HepG2 (cell line): Measurements from ENCODE around the gene CEBPG. TPM values are rescaled to one million over a fixed set of nuclear protein-coding genes. Genes with fewer than 3 reads are reported as not detected.

Source experiments
- ATAC-seq: fragments of 200-7000 bp; cut with Tn5 transposase; 3 replicates; pipeline ENCODE4 v1.9.1; 2020; ENCODE audit warnings: mild to moderate bottlenecking, moderate library complexity
- BruUV-seq: library from RNA; stranded (reverse); fragments of 400-500 nt; replicated peaks from 2 replicates; lab custom pipeline; 2021; lab: Mats Ljungman, UMichigan
- CTCF ChIA-PET: fragments of 300-600 bp; formaldehyde crosslinking; extraction: SDS; loops from one replicate; lab custom pipeline; 2021; ENCODE audit warnings: low total read pairs, inconsistent platforms, low intra/inter-chr PET ratio; lab: Yijun Ruan, JAX
- POLR2A ChIA-PET: fragments of 350-600 bp; sonication (Branson Sonifier 250); formaldehyde crosslinking; loops from one replicate; lab custom pipeline; 2020; ENCODE audit warnings: antibody characterized with exemption, inconsistent platforms; lab: Yijun Ruan, JAX
- DNase-seq: peaks from one replicate; pipeline ENCODE4 v3.0.0-alpha.2; 2015; ENCODE audit warnings: low spot score
- FAIRE-seq: peaks from 3 replicates; lab custom pipeline; 2011; peaks lifted over from hg19 to GRCh38; lab: Jason Lieb, UNC
- H2AFZ ChIP-seq: one replicate; pipeline ENCODE4 v1.6.1; 2011; ENCODE audit warnings: low read length, inconsistent platforms
- H3K27ac ChIP-seq: fragments of 300-600 bp; 3 replicates; pipeline ENCODE4 v1.8.0; 2011; ENCODE audit warnings: mixed run types, mild to moderate bottlenecking, mixed read lengths, low read length, inconsistent platforms; ENCODE audit not compliant: insufficient read depth; ENCODE audit errors: extremely low read length
- H3K27me3 ChIP-seq, 2 experiments: fragments of 200-600 bp in 1 of 2; 2 replicates in 1 of 2; 3 replicates in 1 of 2; pipeline versions ENCODE4 v1.6.0 to v1.8.0; 2011; ENCODE audit warnings: low read length in 2 of 2, mild to moderate bottlenecking in 2 of 2, moderate library complexity in 2 of 2, inconsistent platforms in 1 of 2; ENCODE audit not compliant: insufficient read depth in 2 of 2, control insufficient read depth in 1 of 2
- H3K36me3 ChIP-seq, 2 experiments: fragments of 200-600 bp in 1 of 2; replicated peaks in 1 of 2; 2 replicates in 1 of 2; 3 replicates in 1 of 2; pipeline versions ENCODE4 v1.5.1 to v1.8.0; 2011; ENCODE audit warnings: low read length in 2 of 2, inconsistent platforms in 1 of 2; ENCODE audit not compliant: insufficient read depth in 2 of 2, control insufficient read depth in 1 of 2
- H3K4me1 ChIP-seq: 2 replicates; pipeline ENCODE4 v1.5.1; 2012; ENCODE audit warnings: low read length, inconsistent platforms; ENCODE audit not compliant: insufficient read depth
- H3K4me2 ChIP-seq: 2 replicates; pipeline ENCODE4 v1.6.0; 2011; ENCODE audit warnings: low read depth, low read length, inconsistent platforms
- H3K4me3 ChIP-seq, 3 experiments: fragments of 200-600 bp in 1 of 3; sonication (generic), shearing (Covaris generic) in 1 of 3; replicated peaks in 1 of 3; 2 replicates each; pipeline ENCODE4 v1.5.1; 2011 to 2016; ENCODE audit warnings: low read length in 3 of 3, inconsistent platforms in 2 of 3, low read depth in 2 of 3, mild to moderate bottlenecking in 2 of 3, control low read depth in 1 of 3, mixed read lengths in 1 of 3; ENCODE audit not compliant: insufficient read depth in 1 of 3
- H3K79me2 ChIP-seq: one replicate; pipeline ENCODE4 v1.6.1; 2011; ENCODE audit warnings: low read length, inconsistent platforms; ENCODE audit not compliant: insufficient read depth
- H3K9ac ChIP-seq: 2 replicates; pipeline ENCODE4 v1.6.0; 2011; ENCODE audit warnings: mild to moderate bottlenecking, low read depth, low read length, inconsistent platforms; ENCODE audit not compliant: insufficient read depth
- H3K9me3 ChIP-seq: 2 replicates; pipeline ENCODE4 v1.5.1; 2012; ENCODE audit warnings: mild to moderate bottlenecking, low read length
- H4K20me1 ChIP-seq: 2 replicates; pipeline ENCODE4 v1.6.0; 2011; ENCODE audit warnings: inconsistent platforms, mild to moderate bottlenecking, low read length, moderate library complexity; ENCODE audit not compliant: insufficient read depth
- BCL6 ChIP-seq: IDR thresholded peaks from 2 replicates; pipeline ENCODE4 v1.6.1; 2016; ENCODE audit warnings: missing genetic modification reagents, missing compliant biosample characterization
- CBX1 ChIP-seq: IDR thresholded peaks from one replicate; pipeline ENCODE4 v1.6.1; 2016; ENCODE audit warnings: antibody characterized with exemption, low read depth
- CREB1 ChIP-seq, 2 experiments: fragments of 450-650 bp in 1 of 2; IDR thresholded peaks; 2 replicates each; pipeline ENCODE4 v1.6.1; 2016 to 2017; ENCODE audit warnings: control low read depth in 1 of 2, mild to moderate bottlenecking in 1 of 2, missing compliant biosample characterization in 1 of 2, missing genetic modification characterization in 1 of 2
- GATAD2A ChIP-seq: IDR thresholded peaks from 2 replicates; pipeline ENCODE4 v1.6.1; 2016
- HES4 ChIP-seq: sonication (generic); formaldehyde crosslinking; IDR thresholded peaks from 2 replicates; pipeline ENCODE4 v1.9.0; 2021; ENCODE audit warnings: mild to moderate bottlenecking, missing genetic modification reagents, borderline replicate concordance
- KLF11 ChIP-seq: IDR thresholded peaks from 2 replicates; pipeline ENCODE4 v1.6.1; 2016; ENCODE audit warnings: missing compliant biosample characterization
- MAZ ChIP-seq, 2 experiments: sonication (generic) in 1 of 2; formaldehyde crosslinking in 1 of 2; IDR thresholded peaks; 2 replicates each; pipeline versions ENCODE4 v1.5.0 to v1.6.1; 2012 to 2020; ENCODE audit warnings: low read depth in 2 of 2, mild to moderate bottlenecking in 2 of 2, borderline replicate concordance in 1 of 2, improper control_type of control experiment in 1 of 2, low read length in 1 of 2, missing genetic modification reagents in 1 of 2, moderate library complexity in 1 of 2
- MED1 ChIP-seq: sonication (generic); formaldehyde crosslinking; IDR thresholded peaks from 2 replicates; pipeline ENCODE4 v1.4.0; 2020; ENCODE audit warnings: missing genetic modification reagents
- NFKBIZ ChIP-seq: IDR thresholded peaks from 2 replicates; pipeline ENCODE4 v1.6.1; 2018; ENCODE audit warnings: missing genetic modification reagents, missing compliant biosample characterization
- NR2F6 ChIP-seq, 2 experiments: IDR thresholded peaks; 2 replicates each; pipeline ENCODE4 v1.6.1; 2016; ENCODE audit warnings: antibody characterized with exemption in 1 of 2, mild to moderate bottlenecking in 1 of 2
- POLR2A ChIP-seq, 2 experiments: IDR thresholded peaks; 2 replicates each; pipeline ENCODE4 v1.6.1; 2011; ENCODE audit warnings: low read depth in 2 of 2, low read length in 2 of 2, mild to moderate bottlenecking in 1 of 2, moderate library complexity in 1 of 2; ENCODE audit not compliant: insufficient read depth in 1 of 2
- POLR2AphosphoS5 ChIP-seq: IDR thresholded peaks from 2 replicates; pipeline ENCODE4 v1.6.1; 2012; ENCODE audit warnings: low read depth, low read length
- RCOR2 ChIP-seq: IDR thresholded peaks from 2 replicates; pipeline ENCODE4 v1.6.1; 2016; ENCODE audit warnings: missing biosample characterization, missing genetic modification reagents
- RFXANK ChIP-seq: IDR thresholded peaks from 2 replicates; pipeline ENCODE4 v1.6.1; 2016
- THAP11 ChIP-seq: IDR thresholded peaks from 2 replicates; pipeline ENCODE4 v1.6.1; 2016; ENCODE audit warnings: missing biosample characterization, missing genetic modification reagents
- ZNF121 ChIP-seq: sonication (generic); formaldehyde crosslinking; IDR thresholded peaks from 2 replicates; pipeline ENCODE4 v1.5.0; 2020; ENCODE audit warnings: mild to moderate bottlenecking, missing genetic modification reagents
- ZNF510 ChIP-seq: sonication (generic); formaldehyde crosslinking; IDR thresholded peaks from 2 replicates; pipeline ENCODE4 v1.4.0; 2020; ENCODE audit warnings: low read depth, mild to moderate bottlenecking, missing genetic modification reagents
- ZNF768 ChIP-seq: sonication (generic); formaldehyde crosslinking; IDR thresholded peaks from 2 replicates; pipeline ENCODE4 v1.4.0; 2020; ENCODE audit warnings: missing genetic modification reagents
- WGBS: methylation state at CpG from one replicate; pipeline ENCODE4 v1.1.6; 2017; ENCODE audit warnings: low lambda C conversion rate; 5-methylcytosine and 5-hydroxymethylcytosine counted together
- in situ Hi-C: cut with HindIII; loops from 2 replicates; pipeline ENCODE4 v1.10.0; 2017; ENCODE audit warnings: low pct_unique_long_range_greater_than_20kb; ENCODE audit not compliant: extremely low pct_ligation_motif_present
- intact Hi-C: fragments of 100-400 bp; cut with micrococcal nuclease; formaldehyde crosslinking; loops from one replicate; pipeline ENCODE4 v1.10.0; 2022; ENCODE audit not compliant: unreplicated experiment
- polyA plus RNA-seq, 8 experiments: library from polyadenylated mRNA; depleted of rRNA in 3 of 8; stranded (reverse) in 7 of 8; unstranded in 1 of 8; fragments of >200 nt; fragmentation: Illumina TruSeq in 4 of 8; extraction: Trizol in 4 of 8; gene quantifications; 2 replicates each; pipeline versions ENCODE4 v1.2.1 to v1.2.3, GENCODE V29; 2011 to 2016; ENCODE audit warnings: low read depth in 4 of 8, missing spikeins in 1 of 8, mixed read lengths in 1 of 8; ENCODE audit not compliant: insufficient read depth in 1 of 8
- total RNA-seq, 5 experiments: library from RNA; depleted of rRNA; stranded (reverse); fragments of >200 nt; fragmentation: Illumina TruSeq; extraction: Trizol; gene quantifications; 2 replicates each; pipeline ENCODE4 v1.2.3, GENCODE V29; 2016; ENCODE audit warnings: low read depth in 1 of 5
- TF ChIP-seq, protein P1 (sequence below): IDR thresholded peaks from 2 replicates; pipeline ENCODE4 v1.6.1; 2016
- TF ChIP-seq, protein P2 (sequence below): sonication (generic); formaldehyde crosslinking; IDR thresholded peaks from 2 replicates; pipeline ENCODE4 v1.8.0; 2022; ENCODE audit warnings: mild to moderate bottlenecking, missing genetic modification reagents; ENCODE audit not compliant: insufficient replicate concordance
- TF ChIP-seq, protein P3 (sequence below): sonication (generic); formaldehyde crosslinking; IDR thresholded peaks from 2 replicates; pipeline ENCODE4 v1.5.0; 2020; ENCODE audit warnings: missing genetic modification reagents, mild to moderate bottlenecking, borderline replicate concordance

The CEBPG gene
- total and polyA plus RNA-seq, 2 of the 13 experiments (the other 11 are each of a cell fraction or from before 2014, with no cell fraction given): 25.7 to 34.3 TPM

GRCh38 chr19:33375156-33375836 is 1.8 kb downstream of the CEBPG start:
- ChIA-PET POLR2A (interaction anchor here (1.2 to 4.5 kb wide), 13 partner anchors 15 to 126 kb away, joined by 3 to 50 read pairs (median 12); partner anchors contain the start of gene CEBPA), CTCF (interaction anchor here (1.0 kb wide), 1 partner anchor 140 kb away, joined by 4 read pairs; no protein-coding TSS in a partner anchor)
- peak overlapping the region; percentile 99 for H3K9ac ChIP-seq
- H3K4me3 ChIP-seq: peak overlapping the region; percentile 58 to 90 (median 89)
- peak; percentile 23 for FAIRE-seq
- no TSS peak for BruUV-seq
- H3K27ac ChIP-seq: peak overlapping the region; percentile 96
- peaks cover 0 to 3% of the 10 kb centered on the region in 2 experiments; a peak in 2 of 5 replicates for H3K27me3 ChIP-seq
- no peak for DNase-seq
- no peak overlapping the region for H2AFZ ChIP-seq
- intact Hi-C loops: loop anchor here (2.0 kb wide), 1 partner anchor 72 kb away; the partner anchor contains the start of gene CEBPA
- H3K79me2 ChIP-seq: peaks cover 67% of the 10 kb centered on the region
- peak overlapping the region; percentile 92 for H3K4me2 ChIP-seq
- no peak for ATAC-seq
- peaks cover 44% of the 10 kb centered on the region for H4K20me1 ChIP-seq
- in situ Hi-C loops: no loop called here
- H3K4me1 ChIP-seq: peaks cover 55% of the 10 kb centered on the region
- no peaks in the 10 kb centered on the region for H3K9me3 ChIP-seq
- WGBS: 8% methylated on average over 9 of the region's 9 CpGs
- peaks cover 0 to 18% of the 10 kb centered on the region in 2 experiments; a peak in 3 of 5 replicates for H3K36me3 ChIP-seq
- TF ChIP-seq, protein P1, sequence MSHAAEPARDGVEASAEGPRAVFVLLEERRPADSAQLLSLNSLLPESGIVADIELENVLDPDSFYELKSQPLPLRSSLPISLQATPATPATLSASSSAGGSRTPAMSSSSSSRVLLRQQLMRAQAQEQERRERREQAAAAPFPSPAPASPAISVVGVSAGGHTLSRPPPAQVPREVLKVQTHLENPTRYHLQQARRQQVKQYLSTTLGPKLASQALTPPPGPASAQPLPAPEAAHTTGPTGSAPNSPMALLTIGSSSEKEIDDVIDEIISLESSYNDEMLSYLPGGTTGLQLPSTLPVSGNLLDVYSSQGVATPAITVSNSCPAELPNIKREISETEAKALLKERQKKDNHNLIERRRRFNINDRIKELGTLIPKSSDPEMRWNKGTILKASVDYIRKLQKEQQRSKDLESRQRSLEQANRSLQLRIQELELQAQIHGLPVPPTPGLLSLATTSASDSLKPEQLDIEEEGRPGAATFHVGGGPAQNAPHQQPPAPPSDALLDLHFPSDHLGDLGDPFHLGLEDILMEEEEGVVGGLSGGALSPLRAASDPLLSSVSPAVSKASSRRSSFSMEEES (CRISPR knock-in tag): peak; percentile 49; the same call in 1 of the 2 replicates
- TF ChIP-seq CREB1 (IDR thresholded peaks at IDR 0.05) (no peak), CREB1 (CRISPR knock-in tag; IDR thresholded peaks at IDR 0.05) (0 out of 2 replicates have a peak, but pooled peaks have one; percentile 21), NFKBIZ (CRISPR knock-in tag) (no peak), RFXANK (CRISPR knock-in tag) (no peak), ZNF768 (CRISPR knock-in tag) (no peak), THAP11 (CRISPR knock-in tag) (0 out of 2 replicates have a peak, but pooled peaks have one; percentile 14), MED1 (CRISPR knock-in tag) (0 out of 2 replicates have a peak, but pooled peaks have one; percentile 17), MAZ (IDR thresholded peaks at IDR 0.05; ENCODE audit: borderline replicate concordance, low read depth, low read length) (no peak), MAZ (CRISPR knock-in tag; IDR thresholded peaks at IDR 0.05; ENCODE audit: low read depth) (0 out of 2 replicates have a peak, but pooled peaks have one; percentile 12), GATAD2A (0 out of 2 replicates have a peak, but pooled peaks have one; percentile 10), NR2F6 (IDR thresholded peaks at IDR 0.05) (0 out of 2 replicates have a peak, but pooled peaks have one; percentile 8), NR2F6 (CRISPR knock-in tag; IDR thresholded peaks at IDR 0.05) (no peak), RCOR2 (CRISPR knock-in tag) (0 out of 2 replicates have a peak, but pooled peaks have one; percentile 15), KLF11 (no peak), CBX1 (no peak), POLR2A (IDR thresholded peaks at IDR 0.05; ENCODE audit: insufficient read depth in 1 of 2, low read depth in 2 of 2, low read length in 2 of 2) (peak in 1 of 2 experiments; percentile 23; a peak in 1 of 4 replicates), POLR2AphosphoS5 (no peak), HES4 (CRISPR knock-in tag) (no peak), ZNF510 (CRISPR knock-in tag) (0 out of 2 replicates have a peak, but pooled peaks have one; percentile 16), BCL6 (0 out of 2 replicates have a peak, but pooled peaks have one; percentile 8), ZNF121 (no peak)
- TF ChIP-seq, protein P2, sequence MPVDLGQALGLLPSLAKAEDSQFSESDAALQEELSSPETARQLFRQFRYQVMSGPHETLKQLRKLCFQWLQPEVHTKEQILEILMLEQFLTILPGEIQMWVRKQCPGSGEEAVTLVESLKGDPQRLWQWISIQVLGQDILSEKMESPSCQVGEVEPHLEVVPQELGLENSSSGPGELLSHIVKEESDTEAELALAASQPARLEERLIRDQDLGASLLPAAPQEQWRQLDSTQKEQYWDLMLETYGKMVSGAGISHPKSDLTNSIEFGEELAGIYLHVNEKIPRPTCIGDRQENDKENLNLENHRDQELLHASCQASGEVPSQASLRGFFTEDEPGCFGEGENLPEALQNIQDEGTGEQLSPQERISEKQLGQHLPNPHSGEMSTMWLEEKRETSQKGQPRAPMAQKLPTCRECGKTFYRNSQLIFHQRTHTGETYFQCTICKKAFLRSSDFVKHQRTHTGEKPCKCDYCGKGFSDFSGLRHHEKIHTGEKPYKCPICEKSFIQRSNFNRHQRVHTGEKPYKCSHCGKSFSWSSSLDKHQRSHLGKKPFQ: peak; percentile 29
- TF ChIP-seq, protein P3, sequence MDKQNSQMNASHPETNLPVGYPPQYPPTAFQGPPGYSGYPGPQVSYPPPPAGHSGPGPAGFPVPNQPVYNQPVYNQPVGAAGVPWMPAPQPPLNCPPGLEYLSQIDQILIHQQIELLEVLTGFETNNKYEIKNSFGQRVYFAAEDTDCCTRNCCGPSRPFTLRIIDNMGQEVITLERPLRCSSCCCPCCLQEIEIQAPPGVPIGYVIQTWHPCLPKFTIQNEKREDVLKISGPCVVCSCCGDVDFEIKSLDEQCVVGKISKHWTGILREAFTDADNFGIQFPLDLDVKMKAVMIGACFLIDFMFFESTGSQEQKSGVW: no peak
